ENCODE results near the gene ACAD11.

DNA sequence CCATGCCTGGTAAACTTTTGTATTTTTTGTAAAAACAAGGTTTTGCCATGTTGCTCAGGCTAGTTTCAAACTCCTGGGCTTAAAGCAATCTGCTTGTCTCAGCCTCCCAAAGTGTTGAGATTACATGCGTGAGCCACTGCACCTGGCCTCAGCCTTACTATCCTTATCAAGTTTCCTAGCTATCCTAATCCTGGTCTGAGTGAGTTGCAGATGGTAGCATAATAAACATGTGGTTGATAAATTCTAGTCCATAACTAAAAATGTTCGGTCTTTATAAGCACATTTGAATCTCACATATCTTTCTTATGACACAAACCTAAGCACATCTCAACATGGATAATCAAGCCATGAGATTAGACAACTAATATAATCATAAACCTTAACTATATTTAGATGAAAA is 44.1 kb upstream of the ACAD11 start:
- TF ChIP-seq, protein P1, sequence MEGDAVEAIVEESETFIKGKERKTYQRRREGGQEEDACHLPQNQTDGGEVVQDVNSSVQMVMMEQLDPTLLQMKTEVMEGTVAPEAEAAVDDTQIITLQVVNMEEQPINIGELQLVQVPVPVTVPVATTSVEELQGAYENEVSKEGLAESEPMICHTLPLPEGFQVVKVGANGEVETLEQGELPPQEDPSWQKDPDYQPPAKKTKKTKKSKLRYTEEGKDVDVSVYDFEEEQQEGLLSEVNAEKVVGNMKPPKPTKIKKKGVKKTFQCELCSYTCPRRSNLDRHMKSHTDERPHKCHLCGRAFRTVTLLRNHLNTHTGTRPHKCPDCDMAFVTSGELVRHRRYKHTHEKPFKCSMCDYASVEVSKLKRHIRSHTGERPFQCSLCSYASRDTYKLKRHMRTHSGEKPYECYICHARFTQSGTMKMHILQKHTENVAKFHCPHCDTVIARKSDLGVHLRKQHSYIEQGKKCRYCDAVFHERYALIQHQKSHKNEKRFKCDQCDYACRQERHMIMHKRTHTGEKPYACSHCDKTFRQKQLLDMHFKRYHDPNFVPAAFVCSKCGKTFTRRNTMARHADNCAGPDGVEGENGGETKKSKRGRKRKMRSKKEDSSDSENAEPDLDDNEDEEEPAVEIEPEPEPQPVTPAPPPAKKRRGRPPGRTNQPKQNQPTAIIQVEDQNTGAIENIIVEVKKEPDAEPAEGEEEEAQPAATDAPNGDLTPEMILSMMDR (conservative IDR thresholded peaks at IDR 0.05 in 1 of 2, IDR thresholded peaks at IDR 0.05 in 1 of 2; ENCODE audit: extremely low read depth in 1 of 2, insufficient read depth in 1 of 2, low read depth in 1 of 2, low read length in 2 of 2) = no peak
- no peak for TF ChIP-seq EZH2 (IDR thresholded peaks at IDR 0.05; ENCODE audit: borderline replicate concordance, low read length)

Measured in mammary epithelial cell (primary cell).